Measurements from ENCODE around the gene NRXN3.

Gene NRXN3

GRCh38 chr14:79588398-79588797 is 1418.2 kb downstream of the NRXN3 start (continued):
- TF ChIP-seq ZFP3 (tag by site-specific recombination; IDR thresholded peaks at IDR 0.05; ENCODE audit: low read depth) (no peak), ELK4 (IDR thresholded peaks at IDR 0.05; ENCODE audit: borderline replicate concordance, low read depth, low read length) (no peak), KLF10 (tag by site-specific recombination; IDR thresholded peaks at IDR 0.05) (no peak)

- Histone ChIP-seq H3K4me1 (ENCODE audit: control insufficient read depth, insufficient read depth, low read length) (no peaks in the 10 kb centered on the region), H3K27ac (ENCODE audit: extremely low read depth, low read depth, low read length) (no peak overlapping the region), H3K4me3 (ENCODE audit: low read depth, low read length) (no peak overlapping the region), H3K36me3 (ENCODE audit: control insufficient read depth in 2 of 2, insufficient read depth in 1 of 2, low read length in 2 of 2) (no peaks in the 10 kb centered on the region), H3K9me3 (ENCODE audit: control insufficient read depth, insufficient read depth, low read depth, low read length) (no peaks in the 10 kb centered on the region; the same call in 1 of the 2 replicates)
- ChIA-PET CTCF (no interaction called here), POLR2A (no interaction called here)
- TF ChIP-seq HOXD13 (CRISPR knock-in tag; IDR thresholded peaks at IDR 0.05; ENCODE audit: borderline replicate concordance) (peak; percentile 49; the same call in 1 of the 2 replicates), SCRT1 (tag by site-specific recombination; IDR thresholded peaks at IDR 0.05; ENCODE audit: borderline replicate concordance) (no peak)
These were observed 1426.4 kb downstream of the NRXN3 start for GRCh38 chr14:79596551-79596950.

GRCh38 chr14:79597566-79597965 is 1427.4 kb downstream of the NRXN3 start:
- no peak for TF ChIP-seq ZNF184 (tag by site-specific recombination; IDR thresholded peaks at IDR 0.05)
- TF ChIP-seq ZNF266 (tag by site-specific recombination; IDR thresholded peaks at IDR 0.05; ENCODE audit: low read depth): no peak
- no peak for TF ChIP-seq ZBTB44 (tag by site-specific recombination; IDR thresholded peaks at IDR 0.05)
- TF ChIP-seq ZNF677 (tag by site-specific recombination; IDR thresholded peaks at IDR 0.05): no peak
- TF ChIP-seq OSR2 (tag by site-specific recombination; IDR thresholded peaks at IDR 0.05): no peak
- TF ChIP-seq ZBTB49 (tag by site-specific recombination; IDR thresholded peaks at IDR 0.05; ENCODE audit: low read depth): no peak
- TF ChIP-seq PRDM1 (tag by site-specific recombination; IDR thresholded peaks at IDR 0.05): no peak
- TF ChIP-seq ZNF366 (tag by site-specific recombination; conservative IDR thresholded peaks at IDR 0.05): no peak
- no peak for TF ChIP-seq ZNF621 (tag by site-specific recombination; IDR thresholded peaks at IDR 0.05)
- TF ChIP-seq ZBTB8A (tag by site-specific recombination; IDR thresholded peaks at IDR 0.05): no peak
- TF ChIP-seq ZEB2 (tag by site-specific recombination; IDR thresholded peaks at IDR 0.05): no peak
- Histone ChIP-seq H3K27ac (ENCODE audit: extremely low read depth, low read depth, low read length) (no peak overlapping the region), H3K4me3 (ENCODE audit: low read depth, low read length) (no peak overlapping the region), H3K36me3 (ENCODE audit: control insufficient read depth in 2 of 2, insufficient read depth in 1 of 2, low read length in 2 of 2) (no peaks in the 10 kb centered on the region), H3K9me3 (ENCODE audit: control insufficient read depth, insufficient read depth, low read depth, low read length) (no peaks in the 10 kb centered on the region; the same call in 1 of the 2 replicates), H3K4me1 (ENCODE audit: control insufficient read depth, insufficient read depth, low read length) (no peaks in the 10 kb centered on the region)
- POLR2A ChIA-PET: no interaction called here
- CTCF ChIA-PET: no interaction called here

GRCh38 chr14:79598339-79598738 is 1428.2 kb downstream of the NRXN3 start:
- Histone ChIP-seq H3K27ac (ENCODE audit: extremely low read depth, low read depth, low read length) (no peak overlapping the region), H3K4me1 (ENCODE audit: control insufficient read depth, insufficient read depth, low read length) (no peaks in the 10 kb centered on the region), H3K4me3 (ENCODE audit: low read depth, low read length) (no peak overlapping the region), H3K36me3 (ENCODE audit: control insufficient read depth in 2 of 2, insufficient read depth in 1 of 2, low read length in 2 of 2) (no peaks in the 10 kb centered on the region), H3K9me3 (ENCODE audit: control insufficient read depth, insufficient read depth, low read depth, low read length) (no peaks in the 10 kb centered on the region; the same call in 1 of the 2 replicates)
- POLR2A ChIA-PET: no interaction called here
- CTCF ChIA-PET: no interaction called here
- TF ChIP-seq ZNF19 (tag by site-specific recombination; IDR thresholded peaks at IDR 0.05; ENCODE audit: low read depth) (no peak), ZNF664 (tag by site-specific recombination; IDR thresholded peaks at IDR 0.05) (no peak), ZNF510 (tag by site-specific recombination; IDR thresholded peaks at IDR 0.05; ENCODE audit: insufficient replicate concordance) (no peak), ZSCAN4 (tag by site-specific recombination; IDR thresholded peaks at IDR 0.05) (no peak), ZNF148 (tag by site-specific recombination; IDR thresholded peaks at IDR 0.05; ENCODE audit: borderline replicate concordance) (no peak), ZFHX2 (tag by site-specific recombination; conservative IDR thresholded peaks at IDR 0.05) (no peak), ZNF23 (tag by site-specific recombination; IDR thresholded peaks at IDR 0.05; ENCODE audit: borderline replicate concordance) (no peak)
